ACHN (cell line): Measurements from ENCODE around the gene ACIN1.
"Not testable (repeated sequence)": the region's sequence is repeated elsewhere in the genome, so short reads cannot be mapped to it uniquely, and the experiment has no call there.

Experiments
- DNase-seq: peaks from one replicate; pipeline ENCODE4 v3.0.0-alpha.2; 2015
- in situ Hi-C: cut with HindIII; loops from 2 replicates; pipeline ENCODE4 v1.10.0; 2017; ENCODE audit warnings: low sequenced_read_pairs, low pct_ligation_motif_present, low pct_unique_long_range_greater_than_20kb

Gene ACIN1

DNA sequence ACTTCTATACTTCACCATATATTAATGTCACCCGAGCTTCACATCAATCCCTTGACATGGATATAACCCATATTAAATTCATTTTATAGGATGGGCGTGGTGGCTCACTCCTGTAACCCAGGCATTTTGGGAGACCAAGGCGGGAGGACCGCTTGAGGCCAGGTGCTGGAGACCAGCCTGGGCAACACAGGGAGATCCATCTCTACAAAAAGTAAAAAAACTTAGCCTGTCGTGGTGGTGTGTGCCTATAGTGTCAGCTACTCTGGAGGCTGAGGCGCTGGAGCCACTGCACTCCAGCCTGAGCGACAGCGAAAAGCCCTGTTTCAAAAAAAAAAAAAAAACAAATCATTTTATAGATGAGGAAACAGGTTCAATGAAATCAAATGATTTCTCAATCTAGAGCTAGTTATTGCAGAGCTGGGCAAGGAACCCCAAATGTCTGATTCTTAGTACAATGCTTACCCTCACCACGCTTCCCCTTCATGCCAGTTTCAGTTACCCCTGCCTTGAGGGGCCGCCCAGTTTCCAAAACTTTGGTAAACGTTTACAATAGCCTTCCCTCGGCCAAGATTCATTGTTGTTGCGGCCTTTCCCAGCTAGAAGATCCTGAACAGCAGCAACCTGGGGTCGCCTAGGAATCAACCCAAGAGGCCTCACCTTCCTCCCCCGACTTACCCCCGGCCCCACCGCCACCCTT is 61.0 kb downstream of the ACIN1 start:
- in situ Hi-C loops: no loop called here
- DNase-seq: no peak

DNA sequence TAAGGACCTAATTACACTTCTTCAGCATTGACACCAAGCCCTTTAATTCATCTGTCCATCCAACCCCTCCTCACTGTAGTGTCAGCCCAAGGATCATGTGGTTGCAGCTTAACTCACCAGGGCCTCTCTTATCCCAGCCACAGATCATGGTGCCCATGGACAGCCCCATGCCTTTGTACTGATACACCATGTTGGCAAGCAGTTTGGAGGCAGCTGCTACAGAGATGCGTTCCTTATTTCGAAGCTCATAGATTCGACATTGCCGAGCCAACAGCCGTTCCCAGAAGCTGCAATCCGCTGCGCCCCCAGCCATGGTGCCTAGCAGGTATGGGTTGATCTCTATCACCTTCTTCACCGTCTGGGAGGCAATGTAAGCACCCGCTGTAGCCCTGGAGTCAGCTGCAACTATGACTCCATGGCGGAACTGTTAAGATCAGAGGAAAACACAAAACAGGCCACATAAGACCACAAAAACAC is 61.6 kb downstream of the ACIN1 start:
- in situ Hi-C loops: no loop called here
- DNase-seq: no peak

DNA sequence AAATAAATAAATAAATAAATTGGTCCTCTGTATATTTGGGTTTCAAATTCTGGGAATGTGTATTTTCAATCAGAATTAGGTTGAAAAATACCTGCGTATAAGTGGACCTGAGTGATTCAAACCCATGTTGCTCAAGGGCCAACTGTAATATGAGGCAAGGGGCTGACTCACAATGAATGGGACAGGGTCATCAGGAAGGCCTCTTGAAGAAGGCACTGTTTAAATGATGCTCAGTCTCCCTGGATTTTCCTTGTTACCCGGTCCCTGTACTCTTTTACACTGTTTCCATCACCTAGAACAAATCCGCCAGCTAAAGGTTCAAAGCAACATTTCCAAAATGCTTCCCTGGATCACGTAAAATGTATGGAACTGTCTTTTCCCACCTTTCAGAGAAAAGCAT is 64.0 kb downstream of the ACIN1 start:
- no peak for DNase-seq
- in situ Hi-C loops: no loop called here

DNA sequence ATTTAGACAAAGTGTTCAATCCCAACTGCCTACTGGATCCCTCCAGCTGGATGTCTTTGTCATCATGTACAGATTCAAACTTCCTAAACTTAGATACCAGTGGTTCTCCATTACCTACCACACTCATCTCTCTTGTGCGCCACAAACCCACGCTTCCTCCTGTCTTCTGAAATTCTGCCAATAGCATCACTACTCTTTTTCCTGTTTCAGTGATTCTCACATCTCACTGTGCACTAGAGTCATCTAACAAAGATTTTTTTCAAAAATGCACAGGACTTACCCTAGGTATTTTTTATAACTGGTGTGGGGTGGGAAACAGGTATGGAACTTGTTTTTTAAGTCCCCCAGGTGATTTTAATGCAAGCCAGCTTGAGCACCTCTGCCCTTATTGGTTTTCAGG is 66.1 kb downstream of the ACIN1 start:
- in situ Hi-C loops: no loop called here
- no peak for DNase-seq

DNA sequence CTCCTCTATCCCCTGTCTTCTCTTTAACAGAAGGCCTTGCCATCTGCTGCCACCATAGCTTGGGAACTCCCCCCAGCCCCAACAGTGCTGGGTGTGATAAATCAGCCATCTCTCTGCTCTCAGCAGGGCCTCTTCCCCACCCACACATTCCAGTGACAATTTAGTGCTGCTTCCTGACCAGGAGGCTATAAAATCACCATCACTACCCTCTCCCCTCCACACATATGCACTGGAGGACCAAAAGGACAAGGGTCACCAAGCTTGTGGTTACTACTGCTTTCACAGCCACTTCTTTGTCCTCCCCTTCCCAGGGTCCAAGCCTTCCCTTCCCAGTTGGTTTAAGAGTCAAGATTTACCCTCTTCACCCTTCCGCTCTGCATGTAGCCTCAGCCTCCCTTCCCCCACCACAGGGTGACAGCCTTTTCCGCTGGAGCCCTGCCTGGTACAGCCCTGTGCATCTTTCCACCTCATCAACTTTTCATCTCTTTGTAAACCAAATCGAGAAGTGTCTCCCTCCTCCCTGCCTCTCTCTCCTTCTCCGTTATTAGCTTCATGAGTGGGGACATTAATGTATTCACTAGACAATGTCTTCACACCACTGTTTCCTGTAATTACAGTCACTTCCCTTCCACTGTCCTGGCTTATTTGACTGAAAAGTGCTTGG is 69.7 kb downstream of the ACIN1 start:
- no peak for DNase-seq
- in situ Hi-C loops: no loop called here

DNA sequence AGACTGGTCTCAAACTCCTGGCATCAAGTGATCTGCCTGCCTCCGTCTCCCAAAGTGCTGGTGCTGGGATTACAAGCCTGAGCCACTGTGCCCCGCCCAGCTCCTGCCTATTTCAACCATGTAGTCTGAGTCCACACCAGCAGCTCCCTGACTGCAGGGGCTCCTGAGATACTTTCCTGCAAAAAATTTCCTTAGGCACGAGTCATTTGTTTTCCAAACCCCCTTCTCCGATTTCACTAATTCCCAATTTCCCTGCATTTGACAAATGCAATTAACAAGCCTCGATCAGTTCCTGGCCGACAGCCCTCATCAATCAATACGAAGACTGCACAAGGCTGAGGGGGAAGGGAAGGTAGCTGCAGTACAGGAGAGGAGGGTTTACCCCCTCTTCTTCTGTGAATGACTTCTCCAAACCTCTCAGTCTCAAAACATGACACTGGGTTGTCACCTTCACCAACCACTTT is 70.3 kb downstream of the ACIN1 start:
- in situ Hi-C loops: no loop called here
- DNase-seq: no peak

DNA sequence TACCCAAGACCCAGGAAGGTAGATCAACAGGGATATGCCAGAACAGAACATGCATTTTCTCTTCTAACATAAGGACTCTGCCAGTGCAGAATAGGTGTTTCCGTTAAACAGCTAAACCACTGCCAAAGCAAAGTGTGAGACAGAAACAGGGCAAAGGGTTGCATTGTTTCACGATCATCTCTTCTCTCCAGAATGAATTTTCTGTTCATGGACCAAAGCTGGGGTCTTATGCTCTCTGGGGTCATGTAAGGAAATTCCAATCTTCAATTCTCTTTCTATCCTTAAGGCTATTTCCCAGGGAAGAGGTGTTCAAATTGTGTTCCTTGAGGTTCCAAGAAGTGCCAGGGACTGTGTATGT is 71.2 kb downstream of the ACIN1 start:
- DNase-seq: no peak
- in situ Hi-C loops: no loop called here

DNA sequence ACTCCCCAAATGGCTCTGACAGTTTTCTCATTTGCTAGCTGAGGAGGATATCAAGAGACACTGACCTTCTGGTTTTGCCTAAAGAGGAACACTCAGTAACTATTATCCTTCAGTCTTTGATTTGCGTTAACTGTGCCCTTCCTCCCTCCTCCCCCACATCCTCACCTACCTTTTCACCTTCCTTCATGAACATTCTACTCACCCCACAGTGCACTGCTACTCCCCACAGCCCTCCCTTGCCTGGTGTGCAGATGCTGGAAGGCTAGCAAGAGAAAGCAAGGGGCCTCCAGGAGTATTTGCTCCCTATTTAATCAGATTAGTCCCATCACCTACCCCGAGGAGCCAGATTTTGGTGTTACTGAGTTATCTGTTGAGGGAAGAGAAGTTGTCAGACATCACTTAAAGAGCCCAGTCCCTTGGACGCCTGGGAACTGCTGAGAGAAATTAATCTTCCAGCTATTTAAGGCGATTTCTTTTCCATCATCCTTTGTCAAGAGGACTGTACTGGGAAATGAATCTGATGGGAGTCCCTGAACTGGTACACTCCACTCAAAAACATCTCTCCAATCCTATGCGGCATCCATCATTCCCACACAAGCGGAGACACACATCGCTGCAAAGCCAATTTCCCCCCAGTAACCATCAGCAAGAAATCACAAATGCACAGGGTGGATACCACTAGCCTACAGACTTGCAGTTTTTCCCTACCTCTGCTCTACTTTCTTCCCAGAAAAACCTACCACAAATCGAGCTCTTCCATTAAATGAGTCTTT is 71.7 kb downstream of the ACIN1 start:
- in situ Hi-C loops: no loop called here
- DNase-seq: no peak

DNA sequence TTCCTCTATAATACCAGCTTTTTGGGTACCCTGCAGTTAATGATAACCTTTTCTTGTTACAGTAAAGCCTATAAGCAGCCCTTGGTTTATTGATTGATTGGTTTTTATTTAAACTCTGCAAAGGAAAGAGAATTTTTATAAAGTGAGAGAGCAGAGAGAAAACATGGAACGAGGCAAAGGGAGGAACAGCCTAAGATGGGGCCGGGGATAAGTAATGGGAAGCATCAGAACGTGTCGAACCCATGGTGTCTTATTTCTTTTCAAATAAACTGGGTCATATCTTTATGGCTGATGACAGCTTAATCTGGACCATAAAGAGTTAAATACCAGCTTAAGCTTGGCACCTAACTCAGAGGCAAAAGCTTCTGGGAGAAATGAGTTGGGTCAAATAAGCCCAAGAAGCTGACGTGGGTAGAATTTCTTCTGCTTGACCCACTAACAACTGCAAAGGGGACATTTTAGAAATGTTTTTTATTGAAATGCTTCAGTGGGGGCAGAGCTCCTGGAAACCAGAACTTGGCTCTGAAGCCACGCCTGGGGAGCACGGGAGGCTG is 73.0 kb downstream of the ACIN1 start:
- in situ Hi-C loops: no loop called here

DNA sequence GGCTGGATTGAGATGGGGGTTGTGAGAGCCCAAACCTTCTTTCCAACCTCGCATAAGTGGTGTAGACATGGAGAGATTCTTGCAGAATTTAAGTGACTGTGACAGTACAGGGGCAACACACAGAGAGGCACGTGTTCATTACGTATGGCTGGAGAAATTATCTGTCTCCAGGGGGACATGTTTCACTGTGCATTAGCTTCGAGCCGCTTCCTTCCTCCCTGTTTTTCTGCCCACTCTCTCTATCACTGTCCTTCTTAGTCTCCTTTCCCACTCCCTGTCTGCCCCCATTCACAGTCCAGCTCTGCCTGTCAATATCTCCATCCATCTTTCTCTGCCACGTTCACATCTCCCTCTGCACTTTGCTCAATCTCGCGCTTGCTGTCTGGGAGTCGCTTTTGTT is 73.5 kb downstream of the ACIN1 start:
- in situ Hi-C loops: no loop called here

More for the DNA sequence above, 73.0 kb downstream of the ACIN1 start:
- no peak for DNase-seq

DNA sequence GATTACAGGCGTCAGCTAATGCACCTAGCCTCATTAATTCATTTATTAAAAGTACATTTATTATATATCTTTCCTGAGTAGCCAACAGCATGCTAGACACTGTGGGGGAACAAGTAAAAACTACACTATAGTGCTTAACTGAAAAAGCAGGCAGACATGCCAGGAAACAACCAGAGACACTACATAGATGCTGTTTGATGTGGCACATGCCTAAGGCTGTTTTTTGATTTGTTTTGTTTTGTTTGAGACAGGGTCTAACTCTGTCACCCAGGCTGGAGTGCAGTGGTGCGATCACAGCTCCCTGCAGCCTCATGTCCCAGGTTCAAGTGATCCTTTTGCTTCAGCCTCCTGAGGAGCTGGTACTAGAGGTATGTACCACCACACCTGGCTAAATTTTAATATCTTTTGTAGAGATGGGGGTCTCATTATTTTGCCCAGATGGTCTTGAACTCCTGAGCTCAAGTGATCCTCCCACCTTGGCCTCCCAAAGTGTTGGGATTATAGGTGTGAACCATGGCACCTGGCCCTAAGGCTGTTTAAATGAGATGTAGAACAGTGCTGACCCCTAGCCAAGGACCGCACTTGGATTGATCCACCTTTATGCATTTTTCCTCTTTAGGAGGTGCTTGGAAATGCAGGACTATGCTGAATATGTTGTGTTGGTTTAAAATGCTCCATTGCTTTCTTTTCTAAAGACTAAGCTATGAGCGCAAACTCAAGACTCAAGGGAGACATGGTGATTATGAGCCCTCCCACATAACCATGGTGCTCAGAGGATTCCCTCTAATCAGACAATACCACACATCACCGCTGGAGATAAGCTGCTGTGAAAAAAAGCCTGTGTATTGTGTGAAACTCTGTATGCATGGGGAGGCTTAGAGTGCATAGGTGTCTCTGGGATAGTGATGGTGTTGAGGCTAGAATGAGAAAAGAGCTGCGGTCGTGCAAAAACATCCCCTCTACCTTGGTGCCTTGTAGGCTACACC is 74.5 kb downstream of the ACIN1 start:
- in situ Hi-C loops: no loop called here
- no peak for DNase-seq

More for the DNA sequence above, 73.5 kb downstream of the ACIN1 start:
- no peak for DNase-seq

DNA sequence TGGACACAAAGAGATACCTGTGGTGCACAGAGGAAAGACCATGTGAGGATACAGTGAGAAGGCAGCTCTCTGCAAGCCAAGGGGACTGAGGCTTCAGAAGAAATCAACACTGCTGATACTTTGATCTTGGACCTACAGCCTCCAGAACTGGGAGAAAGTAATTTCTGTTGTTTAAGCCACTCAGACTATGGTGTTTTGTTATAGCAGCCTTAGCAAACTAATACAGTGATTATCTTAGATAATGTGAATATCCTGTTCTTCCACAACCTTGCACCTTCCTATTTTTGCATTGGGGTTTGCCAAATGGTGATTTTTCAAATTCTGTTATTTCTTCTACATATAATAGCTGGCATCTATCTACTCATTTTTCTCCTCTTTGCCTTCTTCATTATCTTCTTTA is 76.8 kb downstream of the ACIN1 start:
- DNase-seq: no peak
- in situ Hi-C loops: no loop called here

DNA sequence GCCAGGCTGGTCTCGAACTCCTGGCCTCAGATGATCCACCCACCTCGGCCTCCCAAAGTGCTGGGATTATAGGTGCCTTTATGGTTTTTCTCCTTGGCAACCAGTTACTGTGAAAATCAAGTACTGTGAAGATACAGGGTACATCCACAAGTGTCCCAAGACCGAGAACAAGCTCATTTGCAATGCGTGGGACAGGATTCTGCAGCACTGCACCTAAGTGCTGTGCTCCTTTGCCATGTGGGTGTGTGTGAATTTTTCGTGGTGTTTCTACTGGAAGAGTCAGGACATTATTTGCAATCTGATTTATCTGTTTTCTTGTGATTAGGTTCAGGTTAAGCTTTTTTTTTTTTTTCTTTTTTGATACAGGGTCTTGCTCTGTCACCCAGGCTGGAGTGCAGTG is 77.8 kb downstream of the ACIN1 start:
- no peak for DNase-seq
- in situ Hi-C loops: no loop called here

DNA sequence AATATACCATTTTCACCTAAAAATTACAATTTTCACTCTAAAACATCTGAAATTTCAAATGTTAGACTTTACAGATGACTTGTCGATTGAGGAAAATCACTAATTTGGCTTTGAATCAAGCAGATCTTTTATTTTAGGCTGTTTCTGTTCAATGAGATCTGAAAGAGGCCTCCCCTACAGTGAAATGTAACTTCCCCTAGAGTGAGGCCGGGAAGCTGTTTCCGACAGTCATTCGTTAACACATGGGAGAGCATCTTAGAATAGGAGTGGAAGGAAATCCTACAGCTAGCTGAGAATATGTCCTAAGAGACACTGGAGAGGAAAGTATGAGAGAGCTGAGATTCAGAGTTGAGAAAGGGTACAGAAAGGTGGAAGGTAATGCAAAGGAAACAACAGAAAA is 79.3 kb downstream of the ACIN1 start:
- no peak for DNase-seq
- in situ Hi-C loops: no loop called here

DNA sequence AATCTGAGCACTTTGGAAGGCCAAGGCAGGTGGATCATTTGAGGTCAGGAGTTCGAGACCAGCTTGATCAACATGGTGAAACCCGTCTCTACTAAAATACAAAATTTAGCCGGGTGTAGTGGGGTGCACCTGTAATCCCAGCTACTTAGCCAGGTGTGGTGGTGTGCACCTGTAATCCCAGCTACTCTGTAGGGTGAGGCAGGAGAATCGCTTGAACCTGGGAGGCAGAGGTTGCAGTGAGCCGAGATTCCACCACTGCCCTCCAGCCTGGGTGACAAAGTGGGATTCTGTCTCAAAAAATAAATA is 81.2 kb downstream of the ACIN1 start:
- in situ Hi-C loops: not testable (repeated sequence)

DNA sequence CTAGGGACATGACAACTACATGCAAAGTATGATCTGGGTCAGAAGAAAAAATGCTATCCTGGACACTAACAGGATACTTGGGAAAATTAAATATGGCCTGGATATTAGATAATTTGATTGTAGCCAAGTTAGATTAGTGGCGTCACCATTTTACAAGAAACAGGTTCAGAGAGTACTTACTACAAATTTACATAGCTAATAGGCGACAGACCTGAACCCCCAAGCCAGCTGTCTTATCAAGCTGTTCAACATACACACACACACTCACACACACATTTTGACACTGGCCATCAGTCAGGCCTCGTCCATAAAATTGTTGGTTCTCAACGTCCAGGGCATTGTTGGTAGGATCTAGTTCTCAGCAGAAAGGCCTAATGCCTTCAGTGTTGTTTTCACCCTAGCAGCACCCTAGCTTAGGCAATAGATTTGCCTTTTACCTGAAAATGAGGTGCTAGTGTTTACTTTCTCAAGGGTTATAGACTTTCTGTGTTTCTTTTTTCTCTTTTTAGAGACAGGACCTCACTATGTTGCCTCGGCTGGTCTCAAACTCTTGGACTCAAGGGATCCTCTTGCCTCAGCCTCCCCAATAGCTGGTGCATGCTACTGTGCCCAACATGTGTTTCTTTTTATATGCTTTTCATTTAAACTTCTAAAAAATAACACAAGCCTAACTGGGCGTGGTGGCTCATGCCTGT is 81.7 kb downstream of the ACIN1 start:
- in situ Hi-C loops: no loop called here
- no peak for DNase-seq

More for the DNA sequence above, 81.2 kb downstream of the ACIN1 start:
- DNase-seq: not testable (repeated sequence)

DNA sequence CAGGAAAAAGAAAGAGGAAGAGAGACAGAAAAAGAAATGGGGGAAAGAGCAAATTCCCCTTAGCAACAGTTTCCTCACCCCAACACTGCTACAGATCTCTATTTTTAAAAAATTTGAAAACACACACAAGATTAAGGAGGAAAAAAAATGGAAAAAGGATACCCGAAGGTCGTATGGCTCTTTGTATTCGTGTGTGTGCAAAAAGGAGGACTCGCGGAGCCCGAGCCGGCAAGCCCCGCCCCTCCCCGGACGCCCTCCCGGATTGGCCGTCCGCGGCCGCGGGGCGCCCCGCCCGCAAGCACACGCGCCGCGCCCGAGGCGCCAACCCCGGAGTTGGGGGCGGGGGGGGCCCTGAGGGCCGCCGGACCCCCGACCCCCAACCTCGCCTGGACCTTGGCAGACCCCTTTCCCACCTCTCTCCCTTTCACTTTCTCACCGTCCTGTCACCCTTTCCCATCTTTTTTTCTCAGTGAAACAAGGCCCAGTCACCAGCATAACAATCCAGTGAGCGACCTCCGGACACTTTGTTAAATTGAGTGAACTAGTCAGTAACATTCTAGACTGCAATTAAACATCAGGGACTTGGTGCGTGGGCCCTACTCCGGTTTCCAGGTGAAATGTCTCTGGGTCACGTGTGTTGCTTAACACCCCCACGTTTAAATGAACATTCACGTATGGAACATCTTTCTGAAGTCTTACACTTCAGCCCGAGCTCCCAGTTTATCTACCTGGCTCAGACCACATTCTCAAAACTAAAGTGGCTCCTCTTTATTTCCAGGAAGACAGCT is 84.8 kb downstream of the ACIN1 start, which contains the start of gene C14orf93:
Gene C14orf93, minus strand, starts transcription at position 205 of the 788 bp plus-strand sequence. CDS start 11,120 bp downstream, outside the sequence.
- in situ Hi-C loops: no loop called here

More for the DNA sequence above, 84.8 kb downstream of the ACIN1 start, which contains the start of gene C14orf93:
- DNase-seq: peak; percentile 69
